B cell (primary cell): ENCODE results near the gene GPR137B. TPM values are rescaled to one million over a fixed set of nuclear protein-coding genes. Genes with fewer than 3 reads are reported as not detected.

Source experiments
- ATAC-seq: fragments of 200-7000 bp; cut with Tn5 transposase; one replicate; pipeline ENCODE4 v1.10.0; 2021; ENCODE audit warnings: low read depth, mild to moderate bottlenecking, moderate number of reproducible peaks, moderate library complexity
- CTCF ChIA-PET: fragments of 350-600 bp; sonication (Branson Sonifier 250); formaldehyde crosslinking; loops from one replicate; lab custom pipeline; 2021; ENCODE audit warnings: antibody characterized with exemption, inconsistent platforms; lab: Charles Lee
- POLR2A ChIA-PET: fragments of 350-600 bp; sonication (Branson Sonifier 250); formaldehyde crosslinking; loops from one replicate; lab custom pipeline; 2021; ENCODE audit warnings: antibody characterized with exemption; lab: Charles Lee
- DNase-seq: peaks from one replicate; pipeline ENCODE4 v3.0.0; 2013
- H2AFZ ChIP-seq: 2 replicates; pipeline ENCODE4 v1.6.1; 2012; ENCODE audit warnings: mild to moderate bottlenecking, low read depth, low read length; ENCODE audit not compliant: insufficient read depth, poor library complexity, severe bottlenecking
- H3K27ac ChIP-seq, 2 donors: 1 replicate in 1 of 2; 2 replicates in 1 of 2; pipeline ENCODE4 v1.5.1; 2012 to 2013; ENCODE audit warnings: low read length in 2 of 2, mild to moderate bottlenecking in 2 of 2, moderate library complexity in 1 of 2
- H3K27me3 ChIP-seq, 4 experiments: fragments of 200-600 bp in 1 of 4; sonication (generic) in 1 of 4; replicated peaks in 1 of 4; 1 replicate in 2 of 4; 2 replicates in 2 of 4; pipeline versions ENCODE4 v1.6.1 to v1.7.0; 2013 to 2016; ENCODE audit warnings: low read length in 3 of 4, mild to moderate bottlenecking in 2 of 4, mixed read lengths in 1 of 4, moderate library complexity in 1 of 4; ENCODE audit not compliant: insufficient read depth in 4 of 4, control insufficient read depth in 3 of 4; ENCODE audit errors: control extremely low read depth in 1 of 4
- H3K36me3 ChIP-seq, 2 experiments: replicated peaks in 1 of 2; 1 replicate in 1 of 2; 2 replicates in 1 of 2; pipeline versions ENCODE4 v1.6.1 to v1.7.1; 2013; ENCODE audit warnings: low read length in 1 of 2; ENCODE audit not compliant: insufficient read depth in 2 of 2, control insufficient read depth in 1 of 2; ENCODE audit errors: control extremely low read depth in 1 of 2, extremely low read depth in 1 of 2
- H3K4me1 ChIP-seq, 2 donors: fragments of 200-600 bp in 1 of 2; sonication (generic) in 1 of 2; 1 replicate in 1 of 2; 2 replicates in 1 of 2; pipeline versions ENCODE4 v1.5.1 to v1.6.1; 2013 to 2017; ENCODE audit warnings: low read length in 2 of 2; ENCODE audit not compliant: control insufficient read depth in 2 of 2, insufficient read depth in 2 of 2
- H3K4me2 ChIP-seq: replicated peaks from 2 replicates; pipeline ENCODE3; 2012; ENCODE audit warnings: mild to moderate bottlenecking, low read depth, low read length; ENCODE audit not compliant: poor library complexity, severe bottlenecking
- H3K4me3 ChIP-seq, 5 experiments: fragments of 200-600 bp in 1 of 5; sonication (generic) in 1 of 5; 1 replicate in 3 of 5; 2 replicates in 2 of 5; pipeline versions ENCODE4 v1.5.1 to v1.7.0; 2011 to 2016; ENCODE audit warnings: low read length in 4 of 5, mild to moderate bottlenecking in 4 of 5, low read depth in 2 of 5, control low read depth in 1 of 5, moderate library complexity in 1 of 5; ENCODE audit not compliant: insufficient read depth in 1 of 5; ENCODE audit errors: control extremely low read depth in 1 of 5, extremely low read depth in 1 of 5
- H3K79me2 ChIP-seq: fragments of 200-600 bp; sonication (generic); one replicate; pipeline ENCODE4 v1.6.0; 2016; ENCODE audit warnings: low read length; ENCODE audit not compliant: control insufficient read depth, insufficient read depth
- H3K9ac ChIP-seq: fragments of 200-600 bp; sonication (generic); 2 replicates; pipeline ENCODE4 v1.6.1; 2017; ENCODE audit warnings: mild to moderate bottlenecking, low read length, moderate library complexity
- H3K9me3 ChIP-seq, 3 donors: one replicate each; pipeline versions ENCODE4 v1.6.1 to v1.7.1; 2013; ENCODE audit warnings: low read length in 2 of 3; ENCODE audit not compliant: control insufficient read depth in 2 of 3, insufficient read depth in 1 of 3; ENCODE audit errors: control extremely low read depth in 1 of 3
- H4K20me1 ChIP-seq: 2 replicates; pipeline ENCODE4 v1.6.0; 2012; ENCODE audit warnings: mild to moderate bottlenecking, low read length; ENCODE audit not compliant: insufficient read depth, control insufficient read depth, poor library complexity, severe bottlenecking
- H3K27ac Mint-ChIP-seq: one replicate; pipeline ENCODE4 v1.8.0; 2021; ENCODE audit warnings: mixed read lengths
- H3K27me3 Mint-ChIP-seq: one replicate; pipeline ENCODE4 v1.8.0; 2021; ENCODE audit warnings: mixed read lengths
- H3K4me1 Mint-ChIP-seq: one replicate; pipeline ENCODE4 v1.8.0; 2021; ENCODE audit warnings: mixed read lengths
- H3K4me3 Mint-ChIP-seq: one replicate; pipeline ENCODE4 v1.8.0; 2021; ENCODE audit warnings: mixed read lengths
- H3K9me3 Mint-ChIP-seq: one replicate; pipeline ENCODE4 v1.8.0; 2022; ENCODE audit warnings: mixed read lengths; ENCODE audit not compliant: insufficient read depth
- CTCF ChIP-seq: fragments of 200-600 bp; IDR thresholded peaks from one replicate; pipeline ENCODE4 v1.8.0; 2022; ENCODE audit warnings: antibody characterized with exemption, mild to moderate bottlenecking
- EZH2 ChIP-seq: IDR thresholded peaks from 2 replicates; pipeline ENCODE4 v1.6.1; 2012; ENCODE audit warnings: borderline replicate concordance, low read depth, mild to moderate bottlenecking, moderate library complexity, low read length; ENCODE audit not compliant: insufficient read depth, poor library complexity, severe bottlenecking
- WGBS: methylation state at CpG from one replicate; pipeline ENCODE4 v1.1.5; 2013; ENCODE audit warnings: missing lambda C conversion rate; ENCODE audit not compliant: insufficient coverage; 5-methylcytosine and 5-hydroxymethylcytosine counted together
- intact Hi-C: fragments of 100-400 bp; cut with micrococcal nuclease; formaldehyde crosslinking; loops from one replicate; pipeline ENCODE4 v1.10.0; 2022
- polyA plus RNA-seq: library from polyadenylated mRNA; depleted of rRNA; stranded (reverse); fragments of >200 nt; gene quantifications from 2 replicates; pipeline ENCODE4 v1.2.3, GENCODE V29; 2012
- total RNA-seq, 2 donors: library from RNA; stranded (reverse); fragments of 120-200 nt in 1 of 2; gene quantifications; 1 replicate in 1 of 2; 2 replicates in 1 of 2; pipeline versions ENCODE4 v1.2.3 to v1.2.4, GENCODE V29; 2013 to 2022

Gene GPR137B
- total and polyA plus RNA-seq, 2 donors (not counting 1 experiment from before 2014, with no cell fraction given): 1.5 to 11.8 TPM

DNA sequence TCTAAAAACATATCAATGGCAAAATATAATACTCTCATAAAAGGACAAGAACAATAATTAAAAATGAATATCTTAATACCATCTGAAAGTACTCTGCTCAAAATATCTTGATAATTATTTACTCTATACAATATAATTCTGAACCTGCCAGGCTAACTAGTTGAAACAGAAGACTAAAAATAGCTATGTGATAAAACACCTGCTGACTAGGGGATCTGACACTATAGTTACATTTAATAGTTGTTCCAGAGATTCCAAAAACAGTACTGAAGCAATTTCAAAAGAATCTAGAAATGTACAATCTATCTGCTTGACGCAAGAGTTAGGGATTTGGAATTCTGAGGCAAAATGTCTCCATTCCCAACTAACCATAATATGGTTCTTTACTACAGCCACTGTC lies 109.2 kb downstream of the GPR137B start:
- intact Hi-C loops: no loop called here
- H3K4me1 ChIP-seq: no peaks in the 10 kb centered on the region
- no CpG with 5 or more reads among the region's 1 CpG for WGBS
- no peak overlapping the region for H3K4me3 ChIP-seq
- peaks cover 10 to 13% of the 10 kb centered on the region in 2 experiments for H3K36me3 ChIP-seq
- ChIA-PET CTCF (no interaction called here), POLR2A (no interaction called here)
- H3K79me2 ChIP-seq: peaks cover 17% of the 10 kb centered on the region
- Mint-ChIP-seq H3K4me3 (no peak overlapping the region), H3K9me3 (no peaks in the 10 kb centered on the region), H3K4me1 (no peaks in the 10 kb centered on the region), H3K27me3 (no peaks in the 10 kb centered on the region), H3K27ac (no peak overlapping the region)
- peaks cover 10% of the 10 kb centered on the region for H4K20me1 ChIP-seq
- no peaks in the 10 kb centered on the region for H3K27me3 ChIP-seq
- H3K9me3 ChIP-seq: no peaks in the 10 kb centered on the region
- no peak for ATAC-seq
- H2AFZ ChIP-seq: no peak overlapping the region
- no peak overlapping the region for H3K27ac ChIP-seq
- no peak for TF ChIP-seq EZH2
- no peak overlapping the region for H3K9ac ChIP-seq
- H3K4me2 ChIP-seq: no peak overlapping the region
- no peak for DNase-seq

GRCh38 chr1:236253119-236253518 lies 110.8 kb downstream of the GPR137B start:
- H3K36me3 ChIP-seq: peaks cover 9 to 16% of the 10 kb centered on the region in 2 experiments

More at GRCh38 chr1:236253119-236253518, 110.8 kb downstream of the GPR137B start:
- H3K4me3 Mint-ChIP-seq: no peak overlapping the region
- no peak overlapping the region for H3K9ac ChIP-seq
- TF ChIP-seq EZH2 (no peak), CTCF (no peak)
- DNase-seq (no peak), ATAC-seq (no peak)
- peaks cover 0 to 11% (median 0%) of the 10 kb centered on the region in 3 donors for H3K9me3 ChIP-seq
- H3K4me1 Mint-ChIP-seq: no peaks in the 10 kb centered on the region
- H3K79me2 ChIP-seq: peaks cover 30% of the 10 kb centered on the region
- WGBS: no CpG with 5 or more reads among the region's 1 CpG
- no peaks in the 10 kb centered on the region for H3K27me3 ChIP-seq
- H3K4me1 ChIP-seq: no peaks in the 10 kb centered on the region
- no peaks in the 10 kb centered on the region for H3K27me3 Mint-ChIP-seq
- no peak overlapping the region for H3K4me3 ChIP-seq
- H3K27ac ChIP-seq: no peak overlapping the region
- ChIA-PET POLR2A (no interaction called here), CTCF (interaction anchor here (0.6 kb wide), 1 partner anchor 140 kb away, joined by 3 read pairs; no protein-coding TSS in a partner anchor)
- peaks cover 10% of the 10 kb centered on the region for H4K20me1 ChIP-seq
- peaks cover 2% of the 10 kb centered on the region for H3K9me3 Mint-ChIP-seq
- intact Hi-C loops: no loop called here
- H2AFZ ChIP-seq: no peak overlapping the region
- H3K4me2 ChIP-seq: no peak overlapping the region
- H3K27ac Mint-ChIP-seq: no peak overlapping the region
